Activated T-helper 2 cell treated with anti-CD3 and anti-CD28 coated beads, Interferon-gamma antibody, Interleukin-2, Interleukin-4, amounts not matched to agents 10 μg/mL and 5 μg/mL and 100 μg/mL, durations not matched to agents 14 hours and 24 hours and 36 hours (primary cell): Measurements from ENCODE around the gene HOXB5. TPM values are rescaled to one million over a fixed set of nuclear protein-coding genes. Genes with fewer than 3 reads are reported as not detected.

Source experiments
- DNase-seq: peaks from one replicate; pipeline ENCODE4 v3.0.0; 2021; ENCODE audit warnings: low spot score
- H3K27ac Mint-ChIP-seq: one replicate; pipeline ENCODE4 v1.8.0; 2021; ENCODE audit warnings: mixed read lengths
- H3K27me3 Mint-ChIP-seq: one replicate; pipeline ENCODE4 v1.8.0; 2021; ENCODE audit warnings: low read depth, mixed read lengths
- H3K36me3 Mint-ChIP-seq: one replicate; pipeline ENCODE4 v1.8.0; 2021; ENCODE audit warnings: low read depth, mixed read lengths
- H3K4me1 Mint-ChIP-seq: one replicate; pipeline ENCODE4 v1.8.0; 2021; ENCODE audit warnings: low read depth, mixed read lengths
- H3K4me3 Mint-ChIP-seq: one replicate; pipeline ENCODE4 v1.8.0; 2021; ENCODE audit warnings: low read depth, mild to moderate bottlenecking, moderate library complexity, mixed read lengths
- H3K9me3 Mint-ChIP-seq: one replicate; pipeline ENCODE4 v1.8.0; 2021; ENCODE audit warnings: mixed read lengths
- intact Hi-C: fragments of 100-400 bp; cut with micrococcal nuclease; formaldehyde crosslinking; loops from one replicate; pipeline ENCODE4 v1.15.1; 2023
- total RNA-seq: library from RNA; stranded (reverse); gene quantifications from 2 replicates; pipeline ENCODE4 v1.2.3, GENCODE V29; 2022

The HOXB5 gene
- total RNA-seq, result not detected in 2 replicates

DNA sequence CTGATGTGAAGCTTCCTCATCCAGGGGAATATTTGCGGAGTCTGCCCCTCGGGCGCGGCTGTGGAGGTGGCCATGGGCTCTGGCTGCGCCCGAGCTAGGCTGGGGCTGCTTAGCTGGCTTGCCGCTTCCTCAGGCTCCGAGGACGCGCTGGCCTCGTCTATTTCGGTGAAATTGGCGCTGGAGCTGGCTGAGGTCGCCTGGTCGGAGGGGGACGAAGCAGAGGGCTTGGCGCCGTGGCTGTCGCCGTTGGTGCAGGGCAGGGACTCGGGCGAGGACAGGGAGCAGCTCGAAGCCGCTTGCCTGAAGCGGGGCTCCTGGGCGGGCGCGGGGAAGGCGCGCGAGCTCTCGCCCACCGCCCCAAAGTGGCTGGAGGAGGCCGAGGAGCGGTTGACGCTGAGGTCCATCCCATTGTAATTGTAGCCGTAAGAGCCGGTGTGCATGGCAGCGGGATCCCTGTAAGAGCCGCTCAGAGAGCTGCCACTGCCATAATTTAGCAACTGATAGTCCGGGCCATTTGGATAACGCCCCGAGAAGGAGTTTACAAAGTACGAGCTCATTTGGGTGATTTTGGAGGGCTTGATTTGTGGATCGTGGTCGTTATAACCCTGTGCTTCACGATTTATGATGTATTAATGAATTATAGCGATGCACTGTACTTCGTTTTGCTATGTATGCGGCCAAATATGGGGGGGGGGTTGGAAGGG lies at the start of gene HOXB5:
Gene HOXB5, minus strand, starts transcription at position 654 of the 704 bp plus-strand sequence. Its CDS starts 97 bp downstream, at position 557.
- Mint-ChIP-seq H3K27me3 (peaks cover 85% of the 10 kb centered on the region), H3K9me3 (no peaks in the 10 kb centered on the region), H3K36me3 (peaks cover 3% of the 10 kb centered on the region), H3K27ac (no peak within 1 kb of the TSS), H3K4me3 (peak within 1 kb of the TSS; percentile 76), H3K4me1 (peaks cover 42% of the 10 kb centered on the region)
- intact Hi-C loops, result no loop called here
- DNase-seq, result no peak

DNA sequence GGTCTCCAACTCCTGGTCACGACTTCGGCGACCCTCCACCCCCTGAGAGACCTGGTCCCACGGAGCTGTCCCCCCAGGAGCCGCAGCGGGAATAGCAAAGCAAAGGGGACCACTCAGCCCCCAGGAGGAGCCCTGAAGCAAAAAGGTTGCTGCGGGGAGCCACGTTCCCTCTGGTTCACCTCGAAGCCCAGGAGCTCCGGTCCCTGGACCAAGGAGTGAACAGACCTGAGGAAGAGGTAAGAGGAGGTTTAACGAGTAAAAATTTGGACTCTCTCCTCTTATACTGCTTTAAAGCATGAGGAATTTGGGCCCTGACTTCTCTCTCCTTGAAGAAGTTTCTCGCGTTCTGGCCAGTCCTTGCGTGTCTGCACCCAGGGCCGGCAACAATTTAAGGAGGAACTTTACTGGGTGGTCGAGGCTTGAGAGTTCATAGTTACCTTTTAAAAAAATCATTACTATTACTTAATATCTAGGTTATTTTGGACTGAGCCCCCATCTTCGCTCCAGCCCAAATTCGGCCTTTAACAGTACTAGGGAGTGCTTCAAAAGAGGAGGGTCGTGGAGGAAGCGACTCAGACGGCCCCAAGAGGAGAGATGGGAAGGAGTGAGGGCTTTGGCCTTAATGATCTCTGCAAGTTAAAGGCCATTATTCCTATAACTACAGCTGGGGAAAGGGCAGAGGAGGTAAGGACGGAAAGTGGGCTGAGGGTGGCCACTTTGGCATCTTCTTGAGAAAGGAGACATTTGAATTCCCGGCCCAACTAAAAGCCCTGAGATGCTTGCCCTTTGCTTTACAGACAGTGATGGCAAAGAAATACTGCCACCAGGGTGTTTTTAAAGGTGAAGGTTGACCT lies 49.5 kb upstream of the HOXB5 start:
- Mint-ChIP-seq H3K4me1 (peaks cover 16% of the 10 kb centered on the region), H3K27me3 (peaks cover 90% of the 10 kb centered on the region), H3K9me3 (no peaks in the 10 kb centered on the region), H3K27ac (no peak overlapping the region), H3K36me3 (no peaks in the 10 kb centered on the region), H3K4me3 (no peak overlapping the region)
- intact Hi-C loops, result no loop called here
- DNase-seq, result no peak

DNA sequence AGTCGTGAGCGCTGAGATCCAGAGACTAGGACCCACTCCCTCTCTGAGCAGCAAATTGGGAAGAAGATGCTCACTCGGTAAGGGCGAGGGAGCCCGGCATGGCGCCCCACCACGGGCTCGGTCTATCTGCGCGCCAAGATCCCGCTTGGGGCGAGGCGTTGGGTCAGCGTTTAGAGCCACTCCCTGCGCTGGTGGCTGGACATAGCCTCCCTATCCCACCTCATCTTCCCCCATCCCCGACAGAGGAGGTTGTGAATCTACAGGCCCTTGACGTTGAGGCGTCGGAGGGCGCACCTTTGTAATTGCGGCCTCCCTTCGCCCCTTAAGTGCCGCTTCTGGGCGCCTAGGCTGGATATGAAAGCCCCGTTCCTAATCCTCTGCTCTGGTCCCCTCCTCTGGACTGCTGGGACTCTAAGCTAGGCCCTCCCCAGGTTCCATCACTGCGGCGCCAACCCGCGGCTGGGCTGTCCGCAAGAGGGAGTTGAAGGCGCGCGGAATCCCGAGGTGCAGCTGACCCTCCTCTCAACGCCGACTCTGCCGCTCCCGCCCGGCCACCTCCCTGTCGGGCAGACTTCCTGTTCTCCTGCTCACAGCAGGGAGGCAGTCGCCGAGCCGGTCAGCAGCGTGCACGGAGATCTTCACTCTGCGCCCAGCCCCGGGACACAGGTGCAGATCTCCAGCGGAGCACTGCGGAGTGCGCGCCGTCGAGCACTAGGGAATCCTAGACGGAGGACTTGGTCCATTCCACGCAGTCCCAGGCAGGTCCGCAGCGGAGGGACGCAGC lies 48.7 kb upstream of the HOXB5 start:
- DNase-seq, result no peak
- H3K4me1 Mint-ChIP-seq, result peaks cover 12% of the 10 kb centered on the region
- H3K36me3 Mint-ChIP-seq, result no peaks in the 10 kb centered on the region
- intact Hi-C loops, result no loop called here
- H3K9me3 Mint-ChIP-seq, result no peaks in the 10 kb centered on the region
- H3K4me3 Mint-ChIP-seq, result no peak overlapping the region
- H3K27ac Mint-ChIP-seq, result no peak overlapping the region
- peaks cover 91% of the 10 kb centered on the region for H3K27me3 Mint-ChIP-seq

- Mint-ChIP-seq H3K9me3 (no peaks in the 10 kb centered on the region), H3K27ac (no peak overlapping the region), H3K36me3 (no peaks in the 10 kb centered on the region), H3K4me1 (peaks cover 8% of the 10 kb centered on the region), H3K4me3 (no peak overlapping the region), H3K27me3 (peaks cover 93% of the 10 kb centered on the region)
- intact Hi-C loops, result no loop called here
- DNase-seq, result no peak
Observed at GRCh38 chr17:48641541-48642058, 48.0 kb upstream of the HOXB5 start.

GRCh38 chr17:48640858-48641180 lies 47.2 kb upstream of the HOXB5 start:
- intact Hi-C loops, result no loop called here
- no peak for DNase-seq
- H3K4me1 Mint-ChIP-seq, result peaks cover 5% of the 10 kb centered on the region
- H3K27me3 Mint-ChIP-seq, result peaks cover 97% of the 10 kb centered on the region
- H3K27ac Mint-ChIP-seq, result no peak overlapping the region
- no peaks in the 10 kb centered on the region for H3K36me3 Mint-ChIP-seq
- H3K4me3 Mint-ChIP-seq, result no peak overlapping the region
- H3K9me3 Mint-ChIP-seq, result no peaks in the 10 kb centered on the region

DNA sequence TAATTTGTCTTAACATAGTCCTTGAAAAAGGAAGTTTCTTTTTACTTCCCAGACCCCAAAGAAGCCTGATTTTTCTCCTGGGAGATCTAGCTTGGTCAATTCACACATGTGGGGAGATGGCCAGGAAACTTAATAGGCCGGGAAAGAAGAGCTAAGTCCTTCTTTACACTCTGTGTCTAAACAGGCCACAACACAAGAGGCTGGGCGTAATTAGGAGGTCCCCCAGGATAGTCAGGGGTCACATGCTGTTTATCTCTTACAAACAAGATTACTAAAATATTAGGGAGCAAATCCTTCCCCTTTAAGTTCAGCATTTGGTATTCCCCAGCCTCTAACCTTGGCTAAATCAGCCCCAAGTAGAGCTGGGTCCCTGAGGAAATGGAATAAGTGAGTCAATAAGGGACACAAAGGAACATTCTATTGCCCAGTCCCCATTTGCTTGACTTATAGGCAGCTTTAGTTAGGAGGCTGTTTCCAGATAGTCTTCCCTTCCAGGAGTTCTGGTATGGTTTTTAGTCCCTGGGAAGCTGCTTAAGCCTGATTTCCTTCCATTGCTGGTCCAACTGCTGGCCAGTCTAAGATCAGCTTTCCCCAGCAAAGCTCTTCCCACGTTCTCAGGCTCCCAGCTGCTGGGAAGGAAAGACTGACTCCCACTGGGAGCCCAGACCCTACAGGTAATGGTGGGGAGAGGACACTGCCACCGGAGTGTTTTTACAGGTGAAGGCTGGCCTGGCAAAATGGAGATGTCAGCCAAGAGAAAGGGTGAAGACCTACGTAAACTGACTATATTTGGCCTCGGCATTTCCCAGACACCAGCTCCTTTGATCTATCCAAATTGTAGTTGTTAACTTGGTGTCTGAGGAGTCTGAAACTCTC lies 46.6 kb upstream of the HOXB5 start:
- Mint-ChIP-seq H3K4me3 (no peak overlapping the region), H3K27ac (no peak overlapping the region), H3K9me3 (no peaks in the 10 kb centered on the region), H3K4me1 (peaks cover 2% of the 10 kb centered on the region), H3K27me3 (peaks cover 97% of the 10 kb centered on the region), H3K36me3 (no peaks in the 10 kb centered on the region)
- DNase-seq, result no peak
- intact Hi-C loops, result no loop called here

DNA sequence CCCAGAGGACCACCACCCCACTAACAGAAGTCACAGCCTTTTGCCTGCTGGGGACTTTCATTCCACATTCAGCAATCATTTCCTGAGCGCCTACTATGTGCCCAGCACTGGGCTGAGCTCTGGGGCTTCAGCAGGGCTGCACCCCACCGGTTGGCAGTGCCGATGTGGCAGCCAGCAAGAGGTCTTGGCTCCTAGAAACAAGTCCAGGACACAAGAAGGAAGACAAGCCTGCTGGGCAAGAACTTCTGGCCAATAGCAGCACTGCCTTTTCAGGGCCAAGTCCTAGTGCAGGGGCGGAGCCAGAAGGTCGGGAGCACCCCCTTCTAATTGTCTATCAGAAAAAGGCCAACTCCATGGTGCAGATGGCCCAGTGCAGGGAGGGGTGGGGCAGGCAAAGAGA lies 45.6 kb upstream of the HOXB5 start:
- Mint-ChIP-seq H3K4me3 (no peak overlapping the region), H3K36me3 (no peaks in the 10 kb centered on the region)

GRCh38 chr17:48637323-48638260 lies 44.0 kb upstream of the HOXB5 start:
- Mint-ChIP-seq H3K36me3 (no peaks in the 10 kb centered on the region), H3K27ac (no peak overlapping the region), H3K9me3 (no peaks in the 10 kb centered on the region), H3K27me3 (peaks cover 91% of the 10 kb centered on the region), H3K4me3 (no peak overlapping the region), H3K4me1 (peaks cover 4% of the 10 kb centered on the region)
- no peak for DNase-seq
- intact Hi-C loops, result no loop called here

More for the DNA sequence above, 45.6 kb upstream of the HOXB5 start:
- Mint-ChIP-seq H3K27me3 (peaks cover 96% of the 10 kb centered on the region), H3K9me3 (no peaks in the 10 kb centered on the region), H3K4me1 (peaks cover 2% of the 10 kb centered on the region), H3K27ac (no peak overlapping the region)
- intact Hi-C loops, result no loop called here
- no peak for DNase-seq

DNA sequence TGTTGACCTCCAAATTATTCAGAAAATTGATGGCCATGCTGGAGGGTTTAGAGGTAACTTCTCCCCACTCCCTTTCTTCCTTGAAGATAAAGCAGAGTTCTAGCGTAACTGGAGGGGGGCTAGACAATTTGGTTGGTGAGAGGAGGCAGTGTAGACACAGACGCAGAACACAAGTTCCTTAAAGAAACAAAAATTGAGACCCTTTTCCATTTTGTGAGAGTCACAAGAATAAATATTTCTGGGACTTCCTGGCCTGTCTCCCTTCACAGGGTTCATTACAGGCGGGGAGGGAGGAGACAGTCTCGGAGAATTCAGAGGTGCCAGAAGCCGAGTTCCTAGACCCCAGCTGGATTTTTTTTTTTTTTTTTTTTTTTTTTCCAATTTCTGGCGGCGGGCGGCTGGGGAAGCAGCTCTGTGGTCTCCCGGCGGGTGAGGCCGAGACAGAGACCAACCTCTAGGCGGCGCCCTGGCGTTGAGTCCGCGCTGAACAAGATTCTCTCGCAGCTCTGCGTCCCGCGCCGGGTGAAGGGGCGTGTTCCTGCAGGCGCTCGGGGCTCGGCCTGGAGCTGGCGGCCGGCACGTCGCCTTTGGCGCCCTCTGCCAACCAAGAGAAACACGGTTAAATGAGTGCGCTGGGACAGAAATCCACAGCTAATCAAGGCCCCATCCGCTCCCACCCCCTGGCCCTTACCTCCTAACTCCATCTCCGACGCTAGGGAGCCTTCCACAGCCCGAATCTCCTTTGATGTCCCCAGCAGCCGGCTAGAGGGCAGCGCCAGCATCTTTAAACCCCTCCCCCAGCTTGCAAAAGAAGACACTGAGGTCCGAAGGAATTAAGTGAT lies 42.8 kb upstream of the HOXB5 start:
- H3K27me3 Mint-ChIP-seq, result peaks cover 91% of the 10 kb centered on the region
- intact Hi-C loops, result no loop called here
- H3K27ac Mint-ChIP-seq, result no peak overlapping the region
- no peaks in the 10 kb centered on the region for H3K9me3 Mint-ChIP-seq
- no peak overlapping the region for H3K4me3 Mint-ChIP-seq
- H3K4me1 Mint-ChIP-seq, result peaks cover 8% of the 10 kb centered on the region
- peak; percentile 63 for DNase-seq
- H3K36me3 Mint-ChIP-seq, result no peaks in the 10 kb centered on the region

DNA sequence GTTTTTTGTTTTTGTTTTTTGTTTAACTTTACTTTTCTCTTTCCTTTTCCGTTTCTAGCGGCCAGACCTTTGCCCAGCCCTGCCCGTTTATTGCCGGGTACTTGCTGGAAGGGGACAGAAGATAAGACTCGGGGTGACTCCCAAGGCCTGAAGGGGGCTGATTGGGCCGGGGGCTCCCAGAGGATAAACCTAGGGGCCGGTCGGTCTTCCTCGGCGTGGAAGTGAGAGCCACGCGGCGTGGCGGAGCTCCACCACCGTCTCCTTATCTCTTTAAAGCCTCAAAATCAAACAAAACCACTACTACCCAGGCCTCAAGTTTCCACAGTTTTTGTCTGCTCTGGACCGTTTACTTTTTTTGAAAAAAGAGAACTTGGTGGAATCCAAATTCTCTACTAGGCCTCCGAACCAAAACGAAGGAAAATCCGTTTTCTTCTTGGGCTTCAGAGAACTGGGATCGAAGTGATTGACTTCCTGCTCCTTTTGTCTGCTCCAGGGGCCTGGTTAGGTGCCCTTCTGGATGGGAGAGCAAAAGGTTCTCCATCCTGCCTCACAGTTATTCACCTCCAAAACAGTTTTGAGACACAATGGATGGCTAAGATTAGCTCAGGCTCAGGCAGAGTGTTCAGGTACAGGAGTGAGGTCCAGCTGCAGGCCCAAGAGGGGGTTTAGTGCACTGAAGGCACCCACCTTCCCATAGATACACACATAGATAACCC lies 41.1 kb upstream of the HOXB5 start:
- no peak for DNase-seq
- Mint-ChIP-seq H3K9me3 (no peaks in the 10 kb centered on the region), H3K27ac (no peak overlapping the region), H3K4me3 (peak overlapping the region; percentile 26), H3K27me3 (peaks cover 90% of the 10 kb centered on the region), H3K36me3 (no peaks in the 10 kb centered on the region), H3K4me1 (peaks cover 6% of the 10 kb centered on the region)
- intact Hi-C loops, result no loop called here
